CD14-positive monocyte (primary cell): ENCODE data around the gene PKIB. TPM values are rescaled to one million over a fixed set of nuclear protein-coding genes. Genes with fewer than 3 reads are reported as not detected.
A peak's percentile ranks its signal among the peaks of the same experiment; 100 is the strongest.

Experiments
- DNase-seq, 3 donors: peaks; one replicate each; pipeline ENCODE4 v3.0.0-alpha.2; 2011 to 2022
- H2AFZ ChIP-seq: 2 replicates; pipeline ENCODE4 v1.6.0; 2012; ENCODE audit warnings: mild to moderate bottlenecking, low read depth, low read length, inconsistent platforms; ENCODE audit not compliant: insufficient read depth, poor library complexity, severe bottlenecking
- H3K27ac ChIP-seq, 2 donors: 1 replicate in 1 of 2; 2 replicates in 1 of 2; pipeline ENCODE4 v1.5.1; 2012 to 2013; ENCODE audit warnings: low read length in 2 of 2, control low read depth in 1 of 2, inconsistent platforms in 1 of 2, low read depth in 1 of 2, mild to moderate bottlenecking in 1 of 2
- H3K27me3 ChIP-seq, 2 donors: one replicate each; pipeline versions ENCODE4 v1.6.0 to v1.6.1; 2011 to 2013; ENCODE audit warnings: low read length in 2 of 2; ENCODE audit not compliant: control insufficient read depth in 2 of 2, insufficient read depth in 2 of 2
- H3K36me3 ChIP-seq, 2 donors: replicated peaks in 1 of 2; 1 replicate in 1 of 2; 2 replicates in 1 of 2; pipeline versions ENCODE4 v1.5.1 to v1.6.1; 2012 to 2013; ENCODE audit warnings: low read length in 2 of 2, control low read depth in 1 of 2, inconsistent platforms in 1 of 2, mild to moderate bottlenecking in 1 of 2; ENCODE audit not compliant: insufficient read depth in 2 of 2, control insufficient read depth in 1 of 2
- H3K4me1 ChIP-seq, 2 donors: 1 replicate in 1 of 2; 2 replicates in 1 of 2; pipeline versions ENCODE4 v1.5.1 to v1.6.1; 2012 to 2013; ENCODE audit warnings: low read length in 2 of 2, control low read depth in 1 of 2, inconsistent platforms in 1 of 2, mild to moderate bottlenecking in 1 of 2, moderate library complexity in 1 of 2; ENCODE audit not compliant: insufficient read depth in 2 of 2, control insufficient read depth in 1 of 2
- H3K4me2 ChIP-seq: replicated peaks from 2 replicates; pipeline ENCODE3; 2012; ENCODE audit warnings: low read length, moderate library complexity, mild to moderate bottlenecking; ENCODE audit not compliant: poor library complexity, severe bottlenecking; ENCODE audit errors: extremely low read depth
- H3K4me3 ChIP-seq, 3 experiments: fragments of 200-600 bp in 1 of 3; sonication (generic) in 1 of 3; replicated peaks in 1 of 3; 1 replicate in 2 of 3; 2 replicates in 1 of 3; pipeline ENCODE4 v1.5.1; 2011 to 2013; ENCODE audit warnings: low read length in 3 of 3, mild to moderate bottlenecking in 3 of 3, control low read depth in 2 of 3, low read depth in 2 of 3, inconsistent platforms in 1 of 3, moderate library complexity in 1 of 3
- H3K79me2 ChIP-seq: 2 replicates; pipeline ENCODE4 v1.6.0; 2012; ENCODE audit warnings: mild to moderate bottlenecking, control low read depth, inconsistent platforms, low read length, moderate library complexity; ENCODE audit not compliant: insufficient read depth
- H3K9ac ChIP-seq: 2 replicates; pipeline ENCODE4 v1.6.0; 2017; ENCODE audit warnings: low read length, mild to moderate bottlenecking; ENCODE audit not compliant: insufficient read depth, poor library complexity, severe bottlenecking
- H3K9me3 ChIP-seq, 2 donors: replicated peaks in 1 of 2; 1 replicate in 1 of 2; 2 replicates in 1 of 2; pipeline versions ENCODE4 v1.5.1 to v1.6.1; 2012 to 2013; ENCODE audit warnings: low read length in 2 of 2, control low read depth in 1 of 2; ENCODE audit not compliant: control insufficient read depth in 1 of 2, insufficient read depth in 1 of 2
- H4K20me1 ChIP-seq: 2 replicates; pipeline ENCODE4 v1.6.0; 2012; ENCODE audit warnings: mild to moderate bottlenecking, low read length, control low read depth, moderate library complexity; ENCODE audit not compliant: insufficient read depth
- H3K27ac Mint-ChIP-seq, 7 donors: one replicate each; pipeline ENCODE4 v1.8.0; 2020; ENCODE audit warnings: mild to moderate bottlenecking in 7 of 7, mixed read lengths in 7 of 7, moderate library complexity in 6 of 7, inconsistent platforms in 2 of 7
- H3K27me3 Mint-ChIP-seq, 3 donors: one replicate each; pipeline ENCODE4 v1.8.0; 2021 to 2022; ENCODE audit warnings: low read depth in 3 of 3, mild to moderate bottlenecking in 3 of 3, mixed read lengths in 3 of 3, moderate library complexity in 3 of 3, inconsistent platforms in 1 of 3
- H3K36me3 Mint-ChIP-seq, 2 donors: one replicate each; pipeline ENCODE4 v1.8.0; 2020; ENCODE audit warnings: mixed read lengths in 2 of 2, inconsistent platforms in 1 of 2, mild to moderate bottlenecking in 1 of 2
- H3K4me1 Mint-ChIP-seq: one replicate; pipeline ENCODE4 v1.8.0; 2020; ENCODE audit warnings: mild to moderate bottlenecking, mixed read lengths
- H3K4me3 Mint-ChIP-seq, 2 donors: one replicate each; pipeline ENCODE4 v1.8.0; 2020; ENCODE audit warnings: mild to moderate bottlenecking in 2 of 2, mixed read lengths in 2 of 2, moderate library complexity in 1 of 2
- H3K9me3 Mint-ChIP-seq, 7 donors: one replicate each; pipeline ENCODE4 v1.8.0; 2020 to 2022; ENCODE audit warnings: mixed read lengths in 7 of 7, mild to moderate bottlenecking in 6 of 7, moderate library complexity in 6 of 7, inconsistent platforms in 2 of 7
- WGBS: methylation state at CpG from one replicate; pipeline ENCODE4 v1.1.5; 2013; ENCODE audit warnings: missing lambda C conversion rate; ENCODE audit not compliant: insufficient coverage; 5-methylcytosine and 5-hydroxymethylcytosine counted together
- intact Hi-C, 2 donors: fragments of 100-400 bp; cut with micrococcal nuclease; formaldehyde crosslinking; loops; one replicate each; pipeline versions ENCODE4 v1.15.0 to v1.15.1; 2023
- polyA plus RNA-seq, 3 donors: library from polyadenylated mRNA; depleted of rRNA in 1 of 3; unstranded in 2 of 3; stranded (reverse) in 1 of 3; fragments of 300-500 nt in 2 of 3; fragments of >200 nt in 1 of 3; fragmentation: Illumina TruSeq in 2 of 3; gene quantifications; 1 replicate in 2 of 3; 2 replicates in 1 of 3; pipeline ENCODE4 v1.2.3, GENCODE V29; 2012 to 2021
- TF ChIP-seq, protein P1 (sequence below): fragments of 200-600 bp; IDR thresholded peaks from one replicate; pipeline ENCODE4 v1.8.0; 2022; ENCODE audit warnings: antibody characterized with exemption, mild to moderate bottlenecking

Gene PKIB
- polyA plus RNA-seq, 3 donors = 1.3 to 2.0 (median 1.4) TPM

DNA sequence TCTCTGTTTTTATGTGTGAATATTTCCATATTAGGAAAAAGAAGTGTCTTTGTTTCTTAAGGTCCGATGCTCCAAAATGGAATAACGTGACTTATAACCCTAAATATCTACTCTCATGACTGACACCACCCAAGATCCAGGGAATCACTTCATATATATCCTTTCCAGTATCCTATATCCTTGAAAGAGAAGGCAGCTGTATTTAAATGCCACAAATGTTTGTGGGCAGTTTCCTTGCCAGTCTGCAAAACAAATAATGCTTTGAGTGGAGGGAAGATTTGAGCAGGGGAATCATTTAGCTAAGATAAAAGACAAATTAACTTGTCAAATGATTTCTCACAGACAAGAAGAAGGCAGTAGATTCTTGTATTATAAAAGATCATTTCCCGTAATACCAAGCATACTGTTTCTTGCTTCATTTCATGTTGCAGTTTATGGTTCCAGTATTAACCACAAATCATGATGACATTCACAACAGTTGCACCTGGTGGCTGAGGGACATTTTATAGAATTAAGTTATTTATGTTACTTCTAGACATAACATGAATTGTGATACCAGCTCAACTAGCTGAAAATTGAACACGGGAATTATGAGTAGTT, 139.3 kb downstream of the PKIB start:
- intact Hi-C loops = loop anchor here in 1 of 2 donors (5.0 kb wide), 1 partner anchor 38 kb away; the partner anchor contains the start of gene SMPDL3A
- no peak for DNase-seq
- H2AFZ ChIP-seq = no peak overlapping the region
- Mint-ChIP-seq H3K36me3 (peaks cover 2 to 9% of the 10 kb centered on the region in 2 donors), H3K9me3 (peaks cover 5 to 12% (median 11%) of the 10 kb centered on the region in 7 donors), H3K4me1 (peaks cover 66% of the 10 kb centered on the region), H3K27me3 (peaks cover 0 to 2% (median 0%) of the 10 kb centered on the region in 3 donors), H3K4me3 (no peak overlapping the region), H3K27ac (no peak overlapping the region)
- peak overlapping the region in 1 of 2 donors; percentile 11 for H3K27ac ChIP-seq
- TF ChIP-seq, protein P1, sequence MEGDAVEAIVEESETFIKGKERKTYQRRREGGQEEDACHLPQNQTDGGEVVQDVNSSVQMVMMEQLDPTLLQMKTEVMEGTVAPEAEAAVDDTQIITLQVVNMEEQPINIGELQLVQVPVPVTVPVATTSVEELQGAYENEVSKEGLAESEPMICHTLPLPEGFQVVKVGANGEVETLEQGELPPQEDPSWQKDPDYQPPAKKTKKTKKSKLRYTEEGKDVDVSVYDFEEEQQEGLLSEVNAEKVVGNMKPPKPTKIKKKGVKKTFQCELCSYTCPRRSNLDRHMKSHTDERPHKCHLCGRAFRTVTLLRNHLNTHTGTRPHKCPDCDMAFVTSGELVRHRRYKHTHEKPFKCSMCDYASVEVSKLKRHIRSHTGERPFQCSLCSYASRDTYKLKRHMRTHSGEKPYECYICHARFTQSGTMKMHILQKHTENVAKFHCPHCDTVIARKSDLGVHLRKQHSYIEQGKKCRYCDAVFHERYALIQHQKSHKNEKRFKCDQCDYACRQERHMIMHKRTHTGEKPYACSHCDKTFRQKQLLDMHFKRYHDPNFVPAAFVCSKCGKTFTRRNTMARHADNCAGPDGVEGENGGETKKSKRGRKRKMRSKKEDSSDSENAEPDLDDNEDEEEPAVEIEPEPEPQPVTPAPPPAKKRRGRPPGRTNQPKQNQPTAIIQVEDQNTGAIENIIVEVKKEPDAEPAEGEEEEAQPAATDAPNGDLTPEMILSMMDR = no peak
- H3K79me2 ChIP-seq = no peaks in the 10 kb centered on the region
- no peaks in the 10 kb centered on the region for H4K20me1 ChIP-seq
- H3K9ac ChIP-seq = no peak overlapping the region
- no peaks in the 10 kb centered on the region for H3K27me3 ChIP-seq
- WGBS = no CpG with 5 or more reads among the region's 4 CpGs
- H3K9me3 ChIP-seq = peaks cover 0 to 7% of the 10 kb centered on the region in 2 donors
- H3K4me2 ChIP-seq = no peak overlapping the region
- H3K4me3 ChIP-seq = no peak overlapping the region
- peaks cover 59 to 65% of the 10 kb centered on the region in 2 donors for H3K4me1 ChIP-seq
- no peaks in the 10 kb centered on the region for H3K36me3 ChIP-seq

DNA sequence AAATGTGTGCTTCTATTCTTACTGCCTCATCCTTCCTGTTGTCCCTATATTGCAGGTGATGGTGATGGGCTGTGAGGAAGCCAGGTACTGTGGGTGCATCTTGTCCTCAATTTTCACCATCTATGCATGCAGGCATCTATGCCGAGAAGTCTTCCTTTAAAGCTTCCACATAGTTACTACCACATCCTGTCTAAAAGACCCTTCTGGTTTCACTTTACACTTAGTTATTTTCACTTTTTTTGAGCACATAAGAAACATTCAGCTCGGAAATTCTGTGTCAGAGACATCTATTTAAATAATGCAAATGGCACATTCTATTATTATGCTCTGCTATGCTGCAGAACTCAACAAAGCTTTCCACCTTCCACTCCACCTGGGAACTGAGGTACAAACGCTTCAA, 141.1 kb downstream of the PKIB start:
- Histone ChIP-seq H3K36me3 (no peaks in the 10 kb centered on the region), H3K9me3 (peaks cover 0 to 7% of the 10 kb centered on the region in 2 donors), H3K4me3 (no peak overlapping the region), H2AFZ (peak overlapping the region; percentile 47), H3K27me3 (no peaks in the 10 kb centered on the region), H3K9ac (no peak overlapping the region), H3K4me1 (peaks cover 63 to 70% of the 10 kb centered on the region in 2 donors), H3K79me2 (no peaks in the 10 kb centered on the region), H4K20me1 (no peaks in the 10 kb centered on the region), H3K27ac (peak overlapping the region in 1 of 2 donors; percentile 73), H3K4me2 (no peak overlapping the region)
- Mint-ChIP-seq H3K27ac (peak overlapping the region; percentile 61 to 90 (median 79)), H3K4me3 (no peak overlapping the region), H3K36me3 (peaks cover 2 to 9% of the 10 kb centered on the region in 2 donors), H3K9me3 (peaks cover 5 to 16% (median 12%) of the 10 kb centered on the region in 7 donors), H3K4me1 (peaks cover 68% of the 10 kb centered on the region), H3K27me3 (peaks cover 0 to 2% (median 0%) of the 10 kb centered on the region in 3 donors)
- DNase-seq = no peak
- TF ChIP-seq, protein P1 = no peak
- 31% methylated on average over 2 of the region's 3 CpGs for WGBS
- intact Hi-C loops = loop anchor here in 1 of 2 donors (5.0 kb wide), 1 partner anchor 36 kb away; the partner anchor contains the start of gene SMPDL3A
